SK-N-MC (cell line): ENCODE data around the gene CXCR6.
"Not testable (repeated sequence)": the region's sequence is repeated elsewhere in the genome, so short reads cannot be mapped to it uniquely, and the experiment has no call there.

Experiments
- DNase-seq: peaks from one replicate; pipeline ENCODE4 v3.0.0-alpha.2; 2011; ENCODE audit warnings: low read depth, low spot score
- H3K27ac ChIP-seq: fragments of 200-600 bp; sonication (generic); 2 replicates; pipeline ENCODE4 v1.5.1; 2016; ENCODE audit warnings: mixed run types
- H3K36me3 ChIP-seq: fragments of 200-600 bp; sonication (generic); 2 replicates; pipeline ENCODE4 v1.6.1; 2017; ENCODE audit warnings: antibody characterized with exemption, low read length, mixed read lengths; ENCODE audit not compliant: insufficient read depth
- H3K4me3 ChIP-seq: fragments of 200-600 bp; sonication (generic); 2 replicates; pipeline ENCODE4 v1.5.1; 2016
- H3K9ac ChIP-seq: fragments of 200-600 bp; sonication (generic); 2 replicates; pipeline ENCODE4 v1.8.0; 2017; ENCODE audit warnings: mixed run types, mixed read lengths; ENCODE audit not compliant: insufficient read length
- H3K9me3 ChIP-seq: fragments of 200-600 bp; sonication (generic); 2 replicates; pipeline ENCODE4 v1.6.1; 2017; ENCODE audit warnings: low read depth, mild to moderate bottlenecking, antibody characterized with exemption, low read length, moderate library complexity, mixed read lengths
- EZH2 ChIP-seq: fragments of 200-600 bp; sonication (generic); IDR thresholded peaks from one replicate; pipeline ENCODE4 v1.6.1; 2017; ENCODE audit warnings: antibody characterized with exemption
- FOXP2 ChIP-seq: optimal IDR thresholded peaks from 2 replicates; pipeline ENCODE3; 2011; ENCODE audit warnings: mild to moderate bottlenecking, moderate library complexity; ENCODE audit not compliant: insufficient read depth; ENCODE audit errors: extremely low read length, control extremely low read depth
- POLR2AphosphoS5 ChIP-seq: IDR thresholded peaks from 2 replicates; pipeline ENCODE4 v1.6.1; 2012; ENCODE audit warnings: mild to moderate bottlenecking, low read depth, low read length, borderline replicate concordance

Gene CXCR6

DNA sequence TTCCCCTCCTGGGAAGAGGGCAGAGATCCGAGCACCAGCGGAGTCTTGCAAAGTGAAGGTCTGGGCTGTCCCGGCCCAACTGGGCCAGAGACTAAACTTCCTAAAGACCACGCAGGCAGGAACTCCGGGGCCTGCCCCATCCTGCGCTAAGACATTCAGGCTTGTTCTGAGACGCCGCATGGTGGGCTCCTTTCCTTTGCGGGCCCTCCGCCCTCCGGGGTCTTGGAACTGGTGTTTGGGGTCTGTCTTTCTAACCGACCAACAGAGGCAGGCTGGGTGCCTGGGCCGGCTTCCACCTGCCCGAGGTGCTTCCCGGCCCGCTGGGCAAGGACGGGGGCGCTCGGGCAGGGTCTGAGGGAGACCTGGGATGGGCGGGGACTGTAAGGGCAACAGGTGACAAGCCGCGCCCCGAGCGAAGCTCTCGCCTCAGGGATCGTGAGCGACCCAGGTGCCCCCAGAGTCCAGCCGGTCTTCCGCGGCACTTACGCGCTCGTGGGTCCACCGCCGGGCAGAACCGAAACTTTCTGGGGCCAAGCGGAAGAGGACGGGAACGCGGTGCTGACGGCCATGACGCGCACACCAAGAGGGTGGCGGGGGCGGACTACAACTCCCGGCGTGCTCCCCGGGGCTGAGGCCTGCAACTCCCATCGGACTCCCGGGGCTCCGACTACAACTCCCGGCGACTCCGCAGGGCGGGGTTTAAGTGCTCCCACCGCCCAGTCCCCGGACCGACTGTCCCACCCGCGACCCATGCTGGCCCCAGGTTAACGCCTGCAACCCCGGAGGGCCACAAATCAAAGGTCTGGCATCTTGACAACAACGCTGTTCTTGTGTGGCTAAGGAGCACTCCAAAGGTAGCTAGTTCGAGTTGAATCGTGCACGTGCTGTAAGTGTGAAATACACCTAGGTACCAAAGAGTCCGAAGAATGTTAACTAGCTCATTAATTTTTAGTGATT, 52.2 kb downstream of the CXCR6 start, which contains the start of gene FYCO1:
Gene FYCO1, minus strand, starts transcription at position 589 of the 957 bp plus-strand sequence. CDS start 10,914 bp downstream, outside the sequence.
- Histone ChIP-seq H3K36me3 (no peaks in the 10 kb centered on the region), H3K27ac (no peak within 1 kb of the TSS), H3K9ac (peak within 1 kb of the TSS; percentile 73), H3K9me3 (no peaks in the 10 kb centered on the region), H3K4me3 (peak within 1 kb of the TSS; percentile 83)
- TF ChIP-seq FOXP2: no peak
- TF ChIP-seq POLR2AphosphoS5: peak; percentile 76
- TF ChIP-seq EZH2: no peak
- no peak for DNase-seq

DNA sequence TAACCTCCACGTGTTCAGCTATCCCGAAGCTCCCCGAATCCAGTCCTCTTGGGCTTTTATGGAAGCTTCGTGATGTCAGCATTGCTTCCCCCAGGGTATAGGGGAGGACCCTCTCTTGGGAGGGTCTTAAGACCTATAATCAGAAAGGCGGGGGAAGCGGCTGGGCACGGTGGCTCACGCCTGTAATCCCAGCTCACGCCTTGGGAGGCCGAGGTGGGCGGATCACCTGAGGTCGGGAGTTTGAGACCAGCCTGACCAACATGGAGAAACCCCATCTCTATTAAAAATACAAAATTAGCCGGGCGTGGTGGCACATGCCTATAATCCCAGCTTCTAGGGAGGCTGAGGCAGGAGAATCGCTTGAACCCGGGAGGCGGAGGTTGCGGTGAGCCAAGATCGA, 54.2 kb downstream of the CXCR6 start:
- H3K4me3 ChIP-seq, DNase-seq, H3K27ac ChIP-seq, H3K36me3 ChIP-seq, H3K9me3 ChIP-seq, H3K9ac ChIP-seq: not testable (repeated sequence)

DNA sequence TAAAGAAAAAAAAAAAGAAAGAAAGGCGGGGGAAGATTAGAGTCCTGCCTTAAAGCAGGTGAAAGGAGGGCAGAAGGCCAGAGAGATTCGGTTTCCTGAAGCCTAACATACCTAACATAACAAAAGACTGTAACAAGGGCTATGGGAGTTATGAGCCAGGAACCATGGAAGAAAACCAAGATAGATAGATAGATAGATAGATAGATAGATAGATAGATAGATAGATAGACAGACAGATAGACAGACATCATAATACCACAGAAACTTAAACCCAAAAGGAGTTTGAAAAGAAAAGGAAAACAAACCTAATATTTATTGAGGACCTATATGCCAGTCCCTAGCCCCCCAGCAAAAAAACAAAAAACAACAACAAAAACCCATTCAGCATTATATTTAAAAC, 54.7 kb downstream of the CXCR6 start:
- Histone ChIP-seq H3K27ac (no peak overlapping the region), H3K9me3 (no peaks in the 10 kb centered on the region), H3K36me3 (no peaks in the 10 kb centered on the region), H3K9ac (no peak overlapping the region), H3K4me3 (no peak overlapping the region)
- no peak for DNase-seq
- no peak for TF ChIP-seq FOXP2
- TF ChIP-seq POLR2AphosphoS5: no peak
- no peak for TF ChIP-seq EZH2
